ES-I3 (cell line): Measurements from ENCODE around the gene EFR3B.
A peak's percentile ranks its signal among the peaks of the same experiment; 100 is the strongest.

Experiments
- H3K36me3 ChIP-seq: 2 replicates; pipeline ENCODE4 v1.6.1; 2013; ENCODE audit warnings: mild to moderate bottlenecking, low read length, control low read depth, moderate library complexity; ENCODE audit not compliant: insufficient read depth
- H3K4me1 ChIP-seq: 2 replicates; pipeline ENCODE4 v1.6.1; 2013; ENCODE audit warnings: mild to moderate bottlenecking, control low read depth, low read length; ENCODE audit not compliant: insufficient read depth
- H3K9ac ChIP-seq: 2 replicates; pipeline ENCODE4 v1.6.1; 2013; ENCODE audit warnings: low read depth, mild to moderate bottlenecking, low read length, moderate library complexity
- H3K9me3 ChIP-seq: 2 replicates; pipeline ENCODE4 v1.6.1; 2013; ENCODE audit warnings: mild to moderate bottlenecking, low read length, moderate library complexity; ENCODE audit not compliant: control insufficient read depth, insufficient read depth

The EFR3B gene

DNA sequence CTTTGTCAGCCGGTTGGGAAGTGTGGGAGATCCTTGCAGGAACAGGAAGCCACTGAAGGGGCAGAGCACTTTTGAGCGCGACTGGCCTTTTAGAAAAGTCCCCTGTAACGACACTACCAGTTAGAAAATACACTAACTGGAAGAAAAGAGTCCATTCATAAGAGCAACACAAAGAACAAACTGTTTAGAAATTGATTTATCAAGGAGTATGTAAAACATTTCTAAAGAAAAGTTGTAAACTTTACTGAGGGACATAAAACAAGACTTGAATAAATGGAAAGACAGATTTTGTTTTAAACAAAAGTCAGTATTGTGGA is 156.3 kb downstream of the EFR3B start:
- Histone ChIP-seq H3K36me3 (no peaks in the 10 kb centered on the region), H3K9me3 (no peaks in the 10 kb centered on the region), H3K4me1 (peaks cover 5% of the 10 kb centered on the region), H3K9ac (no peak overlapping the region)

DNA sequence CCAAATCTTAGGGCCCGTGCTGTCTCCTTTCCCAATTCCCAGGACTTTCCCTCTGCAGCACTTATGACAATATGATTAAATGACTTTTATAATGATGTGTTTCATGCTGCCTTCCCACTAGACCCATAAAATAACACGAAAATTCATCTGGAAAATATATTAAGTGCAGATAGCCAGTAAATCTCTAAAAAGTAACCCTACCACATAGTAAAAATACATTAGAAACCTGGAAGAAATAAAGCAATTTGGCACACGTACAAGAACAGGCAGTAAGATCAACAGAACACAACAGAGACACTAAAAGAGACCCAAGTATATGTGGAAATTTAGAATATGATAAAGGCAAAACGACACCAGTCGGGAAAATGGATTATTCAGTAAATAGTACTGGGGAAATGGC is 156.7 kb downstream of the EFR3B start:
- Histone ChIP-seq H3K36me3 (no peaks in the 10 kb centered on the region), H3K9me3 (no peaks in the 10 kb centered on the region), H3K9ac (no peak overlapping the region), H3K4me1 (peaks cover 5% of the 10 kb centered on the region)

DNA sequence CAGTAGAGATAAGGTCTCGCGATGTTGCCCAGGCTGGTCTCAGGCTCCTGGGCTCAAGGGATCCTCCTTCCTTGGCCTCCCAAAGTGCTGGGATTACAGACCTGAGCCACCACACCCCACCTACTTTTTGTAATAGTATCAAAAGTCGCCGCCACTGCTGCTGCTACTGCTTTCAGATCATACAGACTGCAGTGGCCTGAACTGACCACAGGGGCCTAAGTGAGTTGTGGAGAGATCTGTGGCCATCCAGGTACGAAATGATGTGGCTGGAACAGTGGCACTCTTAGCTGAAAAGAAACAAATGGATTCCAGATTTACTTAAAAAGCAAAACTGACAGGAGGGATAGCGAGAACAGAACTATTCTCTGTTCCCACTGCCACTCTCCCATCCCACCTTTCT is 159.4 kb downstream of the EFR3B start:
- Histone ChIP-seq H3K9ac (no peak overlapping the region), H3K36me3 (no peaks in the 10 kb centered on the region), H3K4me1 (no peaks in the 10 kb centered on the region; the same call in 1 of the 2 replicates), H3K9me3 (no peaks in the 10 kb centered on the region)

DNA sequence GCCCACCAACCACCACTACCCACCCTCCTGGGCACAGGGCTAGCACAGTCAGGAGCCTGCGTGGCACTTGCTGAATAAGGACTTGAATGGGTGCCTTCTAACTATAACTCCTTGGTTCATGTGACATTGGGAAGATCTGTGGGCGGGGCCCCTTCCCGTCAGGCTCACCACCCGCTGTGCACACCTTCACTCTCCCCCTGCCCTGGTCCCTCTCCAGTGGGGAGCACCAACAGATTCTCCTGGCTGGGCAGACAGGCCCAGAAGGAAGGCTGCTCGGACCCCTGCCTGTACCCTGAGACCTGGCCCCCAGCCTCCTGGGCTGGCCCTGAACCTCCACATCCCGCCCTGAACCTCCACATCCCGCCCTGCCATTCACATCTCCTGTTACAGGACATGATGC is 159.9 kb downstream of the EFR3B start:
- no peaks in the 10 kb centered on the region for H3K9me3 ChIP-seq
- H3K36me3 ChIP-seq = no peaks in the 10 kb centered on the region
- no peak overlapping the region for H3K9ac ChIP-seq
- peaks cover 1% of the 10 kb centered on the region for H3K4me1 ChIP-seq

DNA sequence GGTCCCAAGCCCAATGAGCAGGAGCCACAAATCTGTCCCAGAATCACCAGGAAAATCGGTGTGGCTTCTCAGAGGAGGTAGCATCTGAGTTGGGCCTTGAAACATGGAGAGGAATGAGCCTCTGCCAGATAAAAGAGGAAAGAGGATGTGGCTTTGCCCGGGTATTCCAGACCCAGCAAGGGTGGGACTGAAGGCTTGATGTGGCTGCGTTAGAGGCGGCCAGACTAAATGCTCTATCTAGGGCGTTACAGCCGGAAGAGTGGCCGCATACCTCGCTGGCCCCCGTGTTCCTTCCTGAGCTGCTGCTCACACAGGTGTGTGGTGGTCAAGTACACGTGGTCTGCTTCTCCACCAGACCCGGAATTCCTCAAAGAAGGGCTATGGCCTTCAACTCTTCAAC is 160.4 kb downstream of the EFR3B start:
- no peaks in the 10 kb centered on the region for H3K36me3 ChIP-seq
- H3K4me1 ChIP-seq = peaks cover 6% of the 10 kb centered on the region
- H3K9me3 ChIP-seq = no peaks in the 10 kb centered on the region
- H3K9ac ChIP-seq = no peak overlapping the region

DNA sequence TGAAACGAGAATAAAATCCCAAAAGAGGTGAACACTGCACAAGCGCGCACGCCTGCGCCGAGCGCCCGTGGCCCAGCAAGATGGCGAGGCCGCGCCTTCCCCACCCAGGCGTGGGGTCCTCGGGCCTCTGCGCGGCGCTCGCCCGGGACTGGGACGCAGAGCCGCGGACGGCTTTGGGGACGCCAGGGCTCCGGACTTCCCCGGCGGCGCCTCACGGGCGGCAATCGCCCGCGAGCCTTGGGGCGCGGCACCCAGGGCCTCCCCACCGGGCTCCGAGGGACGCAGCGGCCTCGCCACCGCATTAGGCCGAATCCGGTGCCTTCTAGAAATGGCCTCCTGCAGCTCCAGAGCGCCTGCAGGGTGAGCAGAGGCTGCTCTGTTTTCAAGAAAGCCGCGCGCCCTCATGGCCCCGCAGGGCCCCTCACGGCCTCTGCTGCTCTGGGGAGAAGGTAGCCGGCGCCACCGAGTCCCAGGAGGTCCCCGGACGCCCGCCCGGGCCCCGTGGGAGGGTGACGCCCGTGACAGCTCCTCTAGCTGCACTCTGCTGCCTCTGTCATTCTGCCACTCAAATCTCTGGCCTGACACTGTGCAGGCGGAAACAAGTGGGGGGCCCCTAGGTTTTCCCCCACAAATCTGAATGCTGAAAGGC is 162.4 kb downstream of the EFR3B start:
- peak overlapping the region; percentile 11 for H3K9ac ChIP-seq
- no peaks in the 10 kb centered on the region for H3K9me3 ChIP-seq
- peaks cover 9% of the 10 kb centered on the region for H3K4me1 ChIP-seq
- no peaks in the 10 kb centered on the region for H3K36me3 ChIP-seq

DNA sequence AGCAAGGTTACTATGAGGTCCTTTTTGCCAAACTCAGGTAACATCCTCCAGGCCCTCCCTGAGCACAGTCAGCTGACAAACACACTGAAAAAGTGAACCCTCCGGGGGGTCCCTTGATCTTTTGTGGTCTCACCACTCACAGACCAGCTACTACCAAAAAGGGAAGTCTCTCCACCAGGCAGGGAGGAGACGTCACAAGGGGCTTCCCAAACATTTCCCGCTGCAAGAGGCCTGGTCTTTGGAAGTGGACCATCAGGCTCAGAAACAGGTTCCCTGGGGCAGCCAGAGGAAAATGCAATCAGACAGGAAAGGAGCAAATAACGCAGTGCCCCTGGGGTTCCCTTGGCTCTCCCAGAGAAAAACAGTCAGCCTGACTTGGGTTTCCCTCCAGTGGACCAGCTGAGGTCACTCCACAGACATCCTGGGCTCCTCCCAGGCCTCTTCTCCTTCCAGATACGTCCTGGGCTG is 165.2 kb downstream of the EFR3B start:
- H3K9me3 ChIP-seq = no peaks in the 10 kb centered on the region
- no peak overlapping the region for H3K9ac ChIP-seq
- H3K36me3 ChIP-seq = no peaks in the 10 kb centered on the region
- H3K4me1 ChIP-seq = peaks cover 9% of the 10 kb centered on the region
